Activated gamma-delta T cell treated with Interleukin-2 at 50 U/mL for 16 hours (primary cell): ENCODE measurements around the gene PBX3.

Experiments
- DNase-seq: peaks from one replicate; pipeline ENCODE4 v3.0.0-alpha.2; 2020

PBX3 gene

DNA sequence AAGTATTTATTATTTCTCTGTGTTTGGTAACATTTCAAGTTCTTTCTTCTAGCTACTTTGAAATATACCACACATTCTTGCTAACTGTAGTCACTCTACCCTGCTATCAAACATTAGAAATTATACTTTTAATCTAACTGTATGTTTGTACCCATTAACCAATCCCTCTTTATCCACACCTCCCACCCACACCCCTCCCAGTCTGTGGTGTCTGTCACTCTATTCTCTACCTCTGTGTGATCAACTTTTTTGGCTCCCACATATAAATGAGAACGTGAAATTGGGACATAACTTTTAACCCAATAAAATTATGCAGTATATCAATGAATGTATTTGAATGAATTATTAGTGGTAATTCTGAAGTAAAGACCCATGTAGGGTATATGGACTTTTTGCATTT is 79.7 kb downstream of the PBX3 start:
- DNase-seq: no peak

DNA sequence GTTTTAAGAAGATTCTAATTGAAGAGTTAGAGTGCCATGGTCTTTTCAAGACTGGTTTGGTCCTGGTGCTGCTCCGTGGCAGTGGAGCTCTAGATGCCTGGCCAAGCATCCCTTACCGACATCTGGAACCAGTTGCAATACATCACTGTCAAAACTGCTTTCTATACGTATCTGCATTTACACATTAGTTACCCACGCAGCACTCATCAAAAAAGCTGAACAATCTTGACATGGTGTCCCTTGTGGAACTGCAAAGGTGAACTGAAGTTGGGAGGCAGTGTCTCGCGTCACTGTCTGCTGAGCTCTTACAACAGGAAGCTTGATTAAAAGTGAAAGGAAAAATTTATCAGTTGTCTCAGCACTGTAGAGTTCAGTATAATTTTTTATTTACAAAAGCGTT is 82.6 kb downstream of the PBX3 start:
- DNase-seq: peak; percentile 33

GRCh38 chr9:125831054-125831453 is 83.9 kb downstream of the PBX3 start:
- DNase-seq: no peak

DNA sequence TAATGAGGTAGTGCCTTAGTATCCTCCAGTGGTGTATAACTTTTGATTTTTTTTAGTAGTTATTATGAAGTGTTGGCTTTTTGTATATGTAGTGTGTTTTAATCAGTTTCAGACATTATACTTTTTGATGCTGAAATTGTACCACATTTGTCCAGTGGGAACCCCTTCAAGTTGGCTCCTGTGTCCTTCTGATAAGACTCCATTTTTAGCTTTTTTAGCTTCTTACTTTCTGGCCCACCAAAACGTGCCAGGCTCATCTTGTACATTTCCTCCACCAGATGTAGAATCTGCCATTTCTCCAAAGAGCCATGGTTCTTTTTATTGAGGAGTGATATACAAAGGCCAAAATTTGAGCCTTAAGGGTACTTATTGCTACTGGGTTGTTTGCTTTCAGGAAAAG is 84.4 kb downstream of the PBX3 start:
- no peak for DNase-seq

DNA sequence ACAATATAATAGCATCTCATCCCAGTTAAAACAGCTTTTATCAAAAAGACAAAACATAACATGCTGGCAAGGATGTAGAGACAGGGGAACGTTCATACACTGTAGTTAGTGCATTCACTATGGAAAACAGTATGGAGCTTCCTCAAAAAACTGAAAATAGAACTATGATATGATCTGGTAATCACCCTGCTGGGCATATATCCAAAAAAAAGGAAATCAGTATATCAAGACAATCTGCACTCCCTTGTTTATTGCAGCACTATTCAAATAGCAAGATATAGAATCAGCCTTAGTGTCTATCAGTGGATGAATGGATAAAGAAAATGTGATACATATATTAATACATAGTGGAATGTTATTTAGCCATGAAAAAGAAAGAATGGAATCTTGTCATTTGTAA is 88.5 kb downstream of the PBX3 start:
- no peak for DNase-seq

GRCh38 chr9:125839317-125839716 is 92.1 kb downstream of the PBX3 start:
- DNase-seq: no peak

DNA sequence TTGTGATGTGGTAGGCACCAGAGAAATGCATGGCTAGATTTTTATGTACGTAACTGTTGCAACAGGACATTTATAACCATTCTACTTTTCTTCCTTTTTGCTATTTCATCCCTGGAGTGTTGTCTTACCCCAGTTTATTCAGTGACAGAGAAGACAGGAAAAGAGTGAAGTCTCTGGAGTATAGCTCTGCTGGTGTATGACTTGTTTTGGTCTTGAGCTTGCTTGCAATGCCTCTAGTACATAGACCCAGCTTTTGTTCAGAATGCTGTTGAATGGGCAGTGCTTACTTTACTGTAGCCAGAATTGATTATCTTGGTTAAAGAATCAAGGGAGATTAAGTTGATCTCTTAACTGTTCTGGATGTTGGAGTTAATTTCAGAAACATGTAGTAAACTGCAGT is 94.3 kb downstream of the PBX3 start:
- DNase-seq: no peak

- DNase-seq: no peak
These were observed 95.1 kb downstream of the PBX3 start for GRCh38 chr9:125842242-125842641.

- no peak for DNase-seq
These were observed 96.5 kb downstream of the PBX3 start for GRCh38 chr9:125843646-125844045.

GRCh38 chr9:125844611-125845010 is 97.4 kb downstream of the PBX3 start:
- no peak for DNase-seq

GRCh38 chr9:125845271-125845808 is 98.2 kb downstream of the PBX3 start:
- DNase-seq: no peak

GRCh38 chr9:125847735-125848134 is 100.6 kb downstream of the PBX3 start:
- DNase-seq: no peak

- DNase-seq: no peak
These were observed 103.0 kb downstream of the PBX3 start for GRCh38 chr9:125850106-125850632.

- DNase-seq: no peak
These were observed 103.6 kb downstream of the PBX3 start for GRCh38 chr9:125850763-125851162.

- DNase-seq: no peak
These were observed 104.8 kb downstream of the PBX3 start for GRCh38 chr9:125851979-125852378.

- no peak for DNase-seq
These were observed 105.2 kb downstream of the PBX3 start for GRCh38 chr9:125852386-125852785.

DNA sequence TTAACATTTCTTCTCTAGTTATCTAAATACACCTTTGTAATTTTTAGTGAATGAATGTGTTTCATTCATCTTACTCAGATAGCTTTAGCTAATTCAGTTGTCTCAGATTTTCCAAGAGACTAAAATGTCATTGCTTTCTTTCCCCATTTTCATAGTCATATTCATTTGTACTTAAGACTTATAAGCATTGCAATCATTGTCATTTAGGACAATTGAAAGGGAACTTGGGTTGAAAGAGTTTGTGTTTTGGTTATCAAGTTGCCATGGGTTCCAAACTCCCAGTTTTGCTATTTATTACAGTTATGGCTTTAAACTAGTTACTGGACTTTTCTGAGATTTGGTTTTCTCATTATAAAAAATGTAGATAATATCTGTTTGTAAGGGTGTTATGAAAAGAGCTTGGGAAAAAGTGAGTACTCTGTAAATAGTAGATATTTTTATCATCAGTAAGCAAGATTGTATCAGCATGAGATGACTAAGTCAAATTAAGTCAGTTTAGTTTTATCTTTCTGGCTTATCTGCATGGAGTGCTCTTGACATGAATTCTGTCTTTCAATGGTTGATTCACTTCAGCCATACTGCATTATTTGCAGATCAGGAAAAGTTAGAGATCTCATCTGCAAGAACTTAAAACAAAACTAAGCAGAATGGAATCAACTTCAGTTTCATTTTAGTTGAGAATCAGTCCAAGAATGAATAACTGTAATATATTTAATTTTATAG is 107.5 kb downstream of the PBX3 start:
- no peak for DNase-seq

- DNase-seq: no peak
These were observed 109.2 kb downstream of the PBX3 start for GRCh38 chr9:125856331-125856730.

- DNase-seq: no peak
These were observed 114.4 kb downstream of the PBX3 start for GRCh38 chr9:125861405-125862058.

GRCh38 chr9:125863923-125864322 is 116.8 kb downstream of the PBX3 start:
- no peak for DNase-seq

- DNase-seq: no peak
These were observed 120.7 kb downstream of the PBX3 start for GRCh38 chr9:125867751-125868415.

DNA sequence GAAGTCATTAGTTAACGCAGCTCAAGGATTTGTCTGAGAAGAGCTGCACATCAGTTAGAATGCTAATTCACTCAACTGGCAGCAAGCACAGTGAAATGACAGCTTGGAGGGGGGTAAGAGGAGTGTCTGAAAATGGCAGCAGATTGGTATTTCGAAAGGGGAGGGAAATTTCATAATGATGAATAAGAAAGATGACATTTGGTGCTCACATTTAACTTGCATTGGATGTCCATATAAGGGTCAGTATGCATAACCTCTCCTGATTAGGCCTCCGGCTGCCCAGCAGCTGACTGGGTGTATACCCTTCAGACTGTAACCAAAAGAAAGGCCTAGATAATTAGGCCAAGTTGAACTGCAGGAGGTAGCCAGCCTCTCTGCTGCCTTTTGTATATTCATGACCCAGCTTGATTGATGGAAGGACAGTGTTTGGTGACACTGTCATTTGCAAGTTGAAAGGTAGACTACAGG is 131.0 kb downstream of the PBX3 start:
- no peak for DNase-seq

DNA sequence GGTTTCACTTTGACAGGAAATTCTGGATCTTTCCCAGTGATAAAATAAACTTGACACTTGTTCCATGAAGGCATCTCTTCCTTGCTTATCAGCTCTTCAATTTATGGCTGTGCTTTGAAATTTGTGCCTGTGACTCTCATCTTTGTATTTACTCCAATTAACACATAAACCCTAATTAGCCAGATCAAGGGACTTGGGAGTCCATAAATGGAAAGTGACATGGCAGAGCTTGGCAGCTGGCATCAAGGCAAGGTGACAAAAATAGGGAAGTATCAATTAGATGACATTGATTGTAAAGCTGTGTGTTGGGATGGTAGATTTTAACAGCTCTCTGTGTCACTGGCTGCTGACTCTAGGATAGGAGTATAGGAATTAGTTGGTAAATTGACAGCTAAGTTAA is 133.9 kb downstream of the PBX3 start:
- no peak for DNase-seq
